H1 (cell line): ENCODE results near the gene PLTP. TPM values are rescaled to one million over a fixed set of nuclear protein-coding genes. Genes with fewer than 3 reads are reported as not detected.

Experiments used
- CTCF ChIA-PET: fragments of 300-600 bp; sonication (Branson Sonifier 250); formaldehyde crosslinking; loops from one replicate; lab custom pipeline; 2021; ENCODE audit not compliant: partially characterized antibody; lab: Charles Lee
- POLR2A ChIA-PET: fragments of 300-600 bp; sonication (Branson Sonifier 250); formaldehyde crosslinking; loops from one replicate; lab custom pipeline; 2021; ENCODE audit warnings: inconsistent platforms; ENCODE audit not compliant: partially characterized antibody; lab: Charles Lee
- DNase-seq, 2 experiments: peaks; one replicate each; pipeline versions ENCODE4 v3.0.0 to v3.0.0-alpha.2; 2010 to 2022; ENCODE audit warnings: low spot score in 2 of 2, low read depth in 1 of 2, mixed read lengths in 1 of 2
- FAIRE-seq: peaks from 2 replicates; lab custom pipeline; 2011; peaks lifted over from hg19 to GRCh38; lab: Jason Lieb, UNC
- H2AFZ ChIP-seq: 2 replicates; pipeline ENCODE4 v1.8.1; 2012; ENCODE audit warnings: low read length, inconsistent platforms
- H2AK5ac ChIP-seq: 2 replicates; pipeline ENCODE4 v1.6.1; 2013; ENCODE audit warnings: low read depth, low read length
- H2BK120ac ChIP-seq: replicated peaks from 2 replicates; pipeline ENCODE3; 2013; ENCODE audit warnings: low read depth, low read length, inconsistent platforms
- H2BK12ac ChIP-seq: 2 replicates; pipeline ENCODE4 v1.6.1; 2013; ENCODE audit warnings: low read depth, low read length
- H2BK15ac ChIP-seq: 2 replicates; pipeline ENCODE4 v1.6.1; 2013; ENCODE audit warnings: low read length
- H2BK20ac ChIP-seq: 2 replicates; pipeline ENCODE4 v1.6.1; 2013; ENCODE audit warnings: low read length
- H2BK5ac ChIP-seq: 2 replicates; pipeline ENCODE4 v1.6.1; 2013; ENCODE audit warnings: low read depth, low read length
- H3K14ac ChIP-seq: 2 replicates; pipeline ENCODE4 v1.6.1; 2013; ENCODE audit warnings: inconsistent platforms; ENCODE audit not compliant: insufficient read length
- H3K18ac ChIP-seq: 2 replicates; pipeline ENCODE4 v1.6.1; 2013; ENCODE audit warnings: low read length; ENCODE audit errors: extremely low read depth
- H3K23ac ChIP-seq: 2 replicates; pipeline ENCODE4 v1.6.1; 2013; ENCODE audit warnings: inconsistent platforms; ENCODE audit not compliant: insufficient read length
- H3K23me2 ChIP-seq: 2 replicates; pipeline ENCODE4 v1.6.1; 2013; ENCODE audit warnings: low read depth, low read length
- H3K27ac ChIP-seq: 2 replicates; pipeline ENCODE4 v1.6.1; 2011; ENCODE audit warnings: low read depth, low read length, inconsistent platforms
- H3K27me3 ChIP-seq, 4 experiments: replicated peaks in 1 of 4; 1 replicate in 1 of 4; 2 replicates in 3 of 4; pipeline versions ENCODE4 v1.6.1 to v1.8.1; 2011 to 2013; ENCODE audit warnings: low read length in 3 of 4, mild to moderate bottlenecking in 3 of 4, inconsistent platforms in 2 of 4, mixed read lengths in 2 of 4, moderate library complexity in 1 of 4; ENCODE audit not compliant: control insufficient read depth in 3 of 4, insufficient read depth in 3 of 4; ENCODE audit errors: extremely low read depth in 1 of 4
- H3K36me3 ChIP-seq, 4 experiments: 2 replicates each; pipeline versions ENCODE4 v1.6.1 to v1.8.1; 2011 to 2013; ENCODE audit warnings: mild to moderate bottlenecking in 4 of 4, low read length in 3 of 4, moderate library complexity in 2 of 4, control low read depth in 1 of 4, inconsistent platforms in 1 of 4; ENCODE audit not compliant: insufficient read depth in 4 of 4, control insufficient read depth in 2 of 4
- H3K4ac ChIP-seq: replicated peaks from 2 replicates; pipeline ENCODE3; 2013; ENCODE audit warnings: low read length, low read depth, mixed read lengths, inconsistent platforms; ENCODE audit not compliant: insufficient read length
- H3K4me1 ChIP-seq, 4 experiments: replicated peaks in 1 of 4; 1 replicate in 1 of 4; 2 replicates in 3 of 4; pipeline versions ENCODE4 v1.6.1 to v1.8.1; 2011 to 2013; ENCODE audit warnings: low read length in 3 of 4, inconsistent platforms in 2 of 4, mixed read lengths in 1 of 4; ENCODE audit not compliant: insufficient read depth in 4 of 4, control insufficient read depth in 3 of 4
- H3K4me2 ChIP-seq, 2 experiments: 2 replicates each; pipeline versions ENCODE4 v1.6.1 to v1.8.1; 2011 to 2013; ENCODE audit warnings: low read depth in 2 of 2, low read length in 2 of 2, control low read depth in 1 of 2, inconsistent platforms in 1 of 2, mild to moderate bottlenecking in 1 of 2; ENCODE audit not compliant: insufficient read depth in 1 of 2
- H3K4me3 ChIP-seq, 4 experiments: fragments of 200-600, 300-600 bp in 1 of 4; sonication (generic), shearing (Covaris generic), sonication (Bioruptor Twin) in 1 of 4; 2 replicates each; pipeline versions ENCODE4 v1.5.1 to v1.8.1; 2011 to 2016; ENCODE audit warnings: low read length in 4 of 4, low read depth in 3 of 4, control low read depth in 2 of 4, inconsistent platforms in 2 of 4, mild to moderate bottlenecking in 2 of 4, mixed read lengths in 1 of 4, moderate library complexity in 1 of 4; ENCODE audit not compliant: insufficient read depth in 2 of 4; ENCODE audit errors: extremely low read depth in 1 of 4
- H3K56ac ChIP-seq: replicated peaks from 2 replicates; pipeline ENCODE3; 2013; ENCODE audit warnings: low read depth, mild to moderate bottlenecking, mixed read lengths, low read length, inconsistent platforms; ENCODE audit not compliant: insufficient read length
- H3K79me1 ChIP-seq: 2 replicates; pipeline ENCODE4 v1.6.1; 2013; ENCODE audit warnings: low read depth, low read length, control low read depth
- H3K79me2 ChIP-seq, 2 experiments: 2 replicates each; pipeline versions ENCODE4 v1.6.1 to v1.8.1; 2012 to 2013; ENCODE audit warnings: low read length in 2 of 2, mild to moderate bottlenecking in 2 of 2, inconsistent platforms in 1 of 2; ENCODE audit not compliant: insufficient read depth in 2 of 2, control insufficient read depth in 1 of 2
- H3K9ac ChIP-seq, 4 experiments: replicated peaks in 1 of 4; 1 replicate in 1 of 4; 2 replicates in 3 of 4; pipeline versions ENCODE4 v1.6.1 to v1.8.1; 2011 to 2013; ENCODE audit warnings: low read depth in 3 of 4, low read length in 3 of 4, control low read depth in 2 of 4, mild to moderate bottlenecking in 2 of 4, moderate library complexity in 2 of 4, inconsistent platforms in 1 of 4; ENCODE audit errors: extremely low read depth in 1 of 4
- H3K9me3 ChIP-seq, 2 experiments: 2 replicates each; pipeline versions ENCODE4 v1.6.1 to v1.8.1; 2012 to 2013; ENCODE audit warnings: mild to moderate bottlenecking in 2 of 2, moderate library complexity in 2 of 2, control low read depth in 1 of 2, inconsistent platforms in 1 of 2, low read depth in 1 of 2, low read length in 1 of 2, mixed read lengths in 1 of 2; ENCODE audit not compliant: insufficient read depth in 2 of 2
- H4K20me1 ChIP-seq, 2 experiments: replicated peaks in 1 of 2; 2 replicates each; pipeline versions ENCODE3 to v1.8.1; 2011 to 2013; ENCODE audit warnings: inconsistent platforms in 2 of 2, low read length in 2 of 2, mild to moderate bottlenecking in 1 of 2; ENCODE audit not compliant: insufficient read depth in 2 of 2, control insufficient read depth in 1 of 2
- H4K5ac ChIP-seq: 2 replicates; pipeline ENCODE4 v1.6.1; 2013; ENCODE audit warnings: low read length, low read depth, mixed read lengths, inconsistent platforms; ENCODE audit not compliant: insufficient read length
- H4K8ac ChIP-seq: 2 replicates; pipeline ENCODE4 v1.8.0; 2013; ENCODE audit warnings: mild to moderate bottlenecking, moderate library complexity, low read length, inconsistent platforms; ENCODE audit not compliant: insufficient read depth; ENCODE audit errors: extremely low read depth
- H4K91ac ChIP-seq: replicated peaks from 2 replicates; pipeline ENCODE3; 2013; ENCODE audit warnings: low read length, mixed read lengths, inconsistent platforms; ENCODE audit not compliant: insufficient read length
- ATF3 ChIP-seq: IDR thresholded peaks from 2 replicates; pipeline ENCODE4 v1.6.1; 2011; ENCODE audit warnings: low read depth, mild to moderate bottlenecking, low read length; ENCODE audit not compliant: insufficient read depth
- CEBPB ChIP-seq: IDR thresholded peaks from 2 replicates; pipeline ENCODE4 v1.6.1; 2012; ENCODE audit warnings: low read depth, low read length
- SIN3A ChIP-seq, 2 experiments: IDR thresholded peaks in 1 of 2; conservative IDR thresholded peaks in 1 of 2; 2 replicates each; pipeline ENCODE4 v1.6.1; 2011 to 2012; ENCODE audit warnings: low read length in 2 of 2, improper control_type of control experiment in 1 of 2, low read depth in 1 of 2, mild to moderate bottlenecking in 1 of 2
- TAF1 ChIP-seq: IDR thresholded peaks from 2 replicates; pipeline ENCODE4 v1.6.1; 2011; ENCODE audit warnings: mild to moderate bottlenecking, low read depth, low read length
- YY1 ChIP-seq: IDR thresholded peaks from 2 replicates; pipeline ENCODE4 v1.6.1; 2011; ENCODE audit warnings: low read depth, mild to moderate bottlenecking, low read length
- WGBS, 2 experiments: shearing (Covaris generic) in 1 of 2; methylation state at CpG; one replicate each; pipeline versions ENCODE4 v1.1.6 to v1.1.7; 2013 to 2015; ENCODE audit warnings: low lambda C conversion rate in 2 of 2, mixed read lengths in 2 of 2, inconsistent platforms in 1 of 2, low coverage in 1 of 2, missing lambda C conversion rate in 1 of 2; ENCODE audit not compliant: insufficient replicate concordance in 2 of 2, insufficient coverage in 1 of 2, insufficient read length in 1 of 2; ENCODE audit errors: extremely low coverage in 1 of 2, missing lambda C conversion rate in 1 of 2; 5-methylcytosine and 5-hydroxymethylcytosine counted together
- polyA plus RNA-seq, 7 experiments: library from polyadenylated mRNA; depleted of rRNA in 3 of 7; stranded (reverse) in 5 of 7; unstranded in 2 of 7; fragments of >200 nt in 5 of 7; fragments of 200-250 nt in 2 of 7; gene quantifications; 1 replicate in 5 of 7; 2 replicates in 1 of 7; 4 replicates in 1 of 7; pipeline versions ENCODE4 v1.2.1 to v1.2.3, GENCODE V29; 2011 to 2013; ENCODE audit warnings: missing spikeins in 2 of 7, mixed read lengths in 2 of 7
- total RNA-seq: library from RNA; stranded (reverse); fragmentation: NEBNext Ultra II Directional; extraction: Animal tissue kit (Norgen Biotek cat#: 25700); gene quantifications from 2 replicates; pipeline ENCODE4 v1.2.1, GENCODE V29; 2021

PLTP gene
- total and polyA plus RNA-seq, 2 of the 8 experiments (the other 6 are each of a cell fraction or from before 2014, with no cell fraction given): 120 to 194 TPM

- Histone ChIP-seq H3K4ac (no peak overlapping the region), H4K91ac (no peak overlapping the region), H3K27ac (no peak overlapping the region), H3K79me2 (no peaks in the 10 kb centered on the region), H2AK5ac (no peak overlapping the region), H3K23me2 (no peaks in the 10 kb centered on the region), H3K56ac (no peak overlapping the region), H2BK12ac (no peak overlapping the region), H4K5ac (no peak overlapping the region), H3K14ac (no peak overlapping the region), H3K27me3 (no peaks in the 10 kb centered on the region), H2BK20ac (no peak overlapping the region), H3K4me3 (no peak overlapping the region), H2BK5ac (no peak overlapping the region), H4K20me1 (no peaks in the 10 kb centered on the region), H3K79me1 (no peaks in the 10 kb centered on the region), H3K4me2 (no peak overlapping the region), H4K8ac (no peak overlapping the region), H2BK15ac (no peak overlapping the region), H3K36me3 (peaks cover 0 to 8% (median 2%) of the 10 kb centered on the region in 4 experiments; a peak in 3 of 8 replicates), H2BK120ac (no peak overlapping the region), H3K4me1 (no peaks in the 10 kb centered on the region), H3K9me3 (no peaks in the 10 kb centered on the region), H3K23ac (no peak overlapping the region), H3K9ac (no peak overlapping the region), H3K18ac (no peak overlapping the region), H2AFZ (no peak overlapping the region)
- TF ChIP-seq SIN3A (conservative IDR thresholded peaks at IDR 0.05 in 1 of 2, IDR thresholded peaks at IDR 0.05 in 1 of 2; ENCODE audit: low read depth in 1 of 2, low read length in 2 of 2) (no peak), ATF3 (no peak), TAF1 (no peak), YY1 (no peak), CEBPB (no peak)
- POLR2A ChIA-PET: interaction anchor here (1.2 to 8.1 kb wide), 3 partner anchors 10 to 35 kb away, joined by 4 to 39 read pairs (median 4); partner anchors contain the start of genes ACOT8, ZSWIM1 and ZSWIM3
- no peak for DNase-seq
- no peak for FAIRE-seq
- WGBS, 2 experiments: 86% methylated on average over 3 of the region's 4 CpGs; no CpG with 5 or more reads in 1 of the 2 experiments
- CTCF ChIA-PET: interaction anchor here (1.4 kb wide), 3 partner anchors 17 to 48 kb away, joined by 3 to 8 read pairs (median 6); no protein-coding TSS in a partner anchor
Measured at GRCh38 chr20:45872626-45873025, 39.3 kb downstream of the PLTP start.
